ENCODE results near the gene LCLAT1. TPM values are rescaled to one million over a fixed set of nuclear protein-coding genes. Genes with fewer than 3 reads are reported as not detected.

LCLAT1 gene
- total RNA-seq, 1 experiment from 2014 or later = 36.0 TPM

- Histone ChIP-seq H3K27me3 (ENCODE audit: control insufficient read depth, insufficient read depth, low read length) (no peaks in the 10 kb centered on the region), H3K4me1 (ENCODE audit: control insufficient read depth, insufficient read depth, low read length) (no peaks in the 10 kb centered on the region), H3K9me3 (ENCODE audit: control insufficient read depth, insufficient read depth, low read depth, low read length) (no peaks in the 10 kb centered on the region), H3K4me3 (ENCODE audit: low read depth in 2 of 2, low read length in 2 of 2) (no peak overlapping the region), H3K36me3 (ENCODE audit: control insufficient read depth, insufficient read depth, low read length) (no peaks in the 10 kb centered on the region), H3K27ac (ENCODE audit: low read length) (no peak overlapping the region)
- no TSS peak for BruUV-seq (replicated peaks)
- ChIA-PET CTCF (no interaction called here), POLR2A (interaction anchor here (0.6 kb wide), 2 partner anchors 114 to 152 kb away, joined by 3 to 5 read pairs; no protein-coding TSS in a partner anchor)
- intact Hi-C loops (cut with micrococcal nuclease; ENCODE audit: unreplicated experiment) = no loop called here
- in situ Hi-C loops (cut with HindIII; ENCODE audit: low pct_unique_long_range_greater_than_20kb, low sequenced_read_pairs) = no loop called here
- no peak for TF ChIP-seq SIN3A (IDR thresholded peaks at IDR 0.05; ENCODE audit: borderline replicate concordance, insufficient read depth, low read depth, low read length)
- TF ChIP-seq TCF7L2 (IDR thresholded peaks at IDR 0.05; ENCODE audit: low read depth, low read length) = no peak
- TF ChIP-seq, protein P1, sequence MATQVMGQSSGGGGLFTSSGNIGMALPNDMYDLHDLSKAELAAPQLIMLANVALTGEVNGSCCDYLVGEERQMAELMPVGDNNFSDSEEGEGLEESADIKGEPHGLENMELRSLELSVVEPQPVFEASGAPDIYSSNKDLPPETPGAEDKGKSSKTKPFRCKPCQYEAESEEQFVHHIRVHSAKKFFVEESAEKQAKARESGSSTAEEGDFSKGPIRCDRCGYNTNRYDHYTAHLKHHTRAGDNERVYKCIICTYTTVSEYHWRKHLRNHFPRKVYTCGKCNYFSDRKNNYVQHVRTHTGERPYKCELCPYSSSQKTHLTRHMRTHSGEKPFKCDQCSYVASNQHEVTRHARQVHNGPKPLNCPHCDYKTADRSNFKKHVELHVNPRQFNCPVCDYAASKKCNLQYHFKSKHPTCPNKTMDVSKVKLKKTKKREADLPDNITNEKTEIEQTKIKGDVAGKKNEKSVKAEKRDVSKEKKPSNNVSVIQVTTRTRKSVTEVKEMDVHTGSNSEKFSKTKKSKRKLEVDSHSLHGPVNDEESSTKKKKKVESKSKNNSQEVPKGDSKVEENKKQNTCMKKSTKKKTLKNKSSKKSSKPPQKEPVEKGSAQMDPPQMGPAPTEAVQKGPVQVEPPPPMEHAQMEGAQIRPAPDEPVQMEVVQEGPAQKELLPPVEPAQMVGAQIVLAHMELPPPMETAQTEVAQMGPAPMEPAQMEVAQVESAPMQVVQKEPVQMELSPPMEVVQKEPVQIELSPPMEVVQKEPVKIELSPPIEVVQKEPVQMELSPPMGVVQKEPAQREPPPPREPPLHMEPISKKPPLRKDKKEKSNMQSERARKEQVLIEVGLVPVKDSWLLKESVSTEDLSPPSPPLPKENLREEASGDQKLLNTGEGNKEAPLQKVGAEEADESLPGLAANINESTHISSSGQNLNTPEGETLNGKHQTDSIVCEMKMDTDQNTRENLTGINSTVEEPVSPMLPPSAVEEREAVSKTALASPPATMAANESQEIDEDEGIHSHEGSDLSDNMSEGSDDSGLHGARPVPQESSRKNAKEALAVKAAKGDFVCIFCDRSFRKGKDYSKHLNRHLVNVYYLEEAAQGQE (IDR thresholded peaks at IDR 0.05; ENCODE audit: insufficient read depth in 1 of 2, low read depth in 2 of 2, low read length in 1 of 2) = no peak
- TF ChIP-seq, protein P2, sequence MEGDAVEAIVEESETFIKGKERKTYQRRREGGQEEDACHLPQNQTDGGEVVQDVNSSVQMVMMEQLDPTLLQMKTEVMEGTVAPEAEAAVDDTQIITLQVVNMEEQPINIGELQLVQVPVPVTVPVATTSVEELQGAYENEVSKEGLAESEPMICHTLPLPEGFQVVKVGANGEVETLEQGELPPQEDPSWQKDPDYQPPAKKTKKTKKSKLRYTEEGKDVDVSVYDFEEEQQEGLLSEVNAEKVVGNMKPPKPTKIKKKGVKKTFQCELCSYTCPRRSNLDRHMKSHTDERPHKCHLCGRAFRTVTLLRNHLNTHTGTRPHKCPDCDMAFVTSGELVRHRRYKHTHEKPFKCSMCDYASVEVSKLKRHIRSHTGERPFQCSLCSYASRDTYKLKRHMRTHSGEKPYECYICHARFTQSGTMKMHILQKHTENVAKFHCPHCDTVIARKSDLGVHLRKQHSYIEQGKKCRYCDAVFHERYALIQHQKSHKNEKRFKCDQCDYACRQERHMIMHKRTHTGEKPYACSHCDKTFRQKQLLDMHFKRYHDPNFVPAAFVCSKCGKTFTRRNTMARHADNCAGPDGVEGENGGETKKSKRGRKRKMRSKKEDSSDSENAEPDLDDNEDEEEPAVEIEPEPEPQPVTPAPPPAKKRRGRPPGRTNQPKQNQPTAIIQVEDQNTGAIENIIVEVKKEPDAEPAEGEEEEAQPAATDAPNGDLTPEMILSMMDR (IDR thresholded peaks at IDR 0.05) = no peak
- TF ChIP-seq POLR2AphosphoS5 (IDR thresholded peaks at IDR 0.05; ENCODE audit: low read depth, low read length) = no peak
- DNase-seq (ENCODE audit: low read depth, low spot score) (no peak), ATAC-seq (no peak)
These were observed 12.1 kb downstream of the LCLAT1 start for GRCh38 chr2:30459140-30459539.

DNA sequence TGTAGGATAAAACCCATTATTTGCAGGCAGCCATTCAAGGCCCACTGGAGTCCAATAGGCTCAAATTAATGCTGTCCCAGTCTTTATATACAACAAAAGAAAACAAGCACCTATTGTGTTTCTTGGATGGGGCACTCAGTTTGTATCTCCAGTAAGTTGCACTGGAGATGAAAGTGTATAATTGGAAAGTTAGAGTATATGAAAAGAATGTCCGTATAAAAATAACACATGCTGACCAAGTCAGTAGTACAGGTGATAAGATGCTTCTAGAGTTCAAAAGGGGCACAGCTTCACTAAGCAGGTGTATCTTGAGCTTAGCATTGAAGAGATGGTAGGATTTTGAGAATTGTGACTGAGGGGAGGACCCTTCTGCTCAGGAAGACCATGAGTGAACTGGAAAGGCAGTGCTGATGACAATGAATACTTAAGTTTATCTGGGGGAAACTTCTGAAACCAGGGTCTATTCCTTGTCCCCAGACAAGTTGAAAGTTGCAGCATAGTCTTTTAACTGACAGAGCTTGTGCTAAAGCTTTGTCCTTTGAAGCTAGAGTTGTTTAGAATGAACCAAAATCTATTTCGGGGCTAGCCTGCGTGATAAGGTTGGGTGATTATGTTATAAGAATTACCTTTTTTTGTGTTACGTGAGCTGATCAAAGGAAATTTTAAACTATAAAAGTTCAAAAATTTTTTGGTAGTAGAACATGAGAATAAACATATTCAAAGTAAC is 15.2 kb downstream of the LCLAT1 start:
- no peaks in the 10 kb centered on the region; the same call in 1 of the 2 replicates for H3K36me3 ChIP-seq (ENCODE audit: control insufficient read depth, insufficient read depth, low read length)
- POLR2A ChIA-PET = interaction anchor here (0.5 kb wide), 1 partner anchor 87 kb away, joined by 5 read pairs; no protein-coding TSS in a partner anchor
- TF ChIP-seq SIN3A (IDR thresholded peaks at IDR 0.05; ENCODE audit: borderline replicate concordance, insufficient read depth, low read depth, low read length) (no peak), POLR2AphosphoS5 (IDR thresholded peaks at IDR 0.05; ENCODE audit: low read depth, low read length) (no peak), TCF7L2 (IDR thresholded peaks at IDR 0.05; ENCODE audit: low read depth, low read length) (no peak)
- TF ChIP-seq, protein P1 (IDR thresholded peaks at IDR 0.05; ENCODE audit: insufficient read depth in 1 of 2, low read depth in 2 of 2, low read length in 1 of 2) = no peak
- TF ChIP-seq, protein P2 (IDR thresholded peaks at IDR 0.05) = no peak
- no peaks in the 10 kb centered on the region for H3K27me3 ChIP-seq (ENCODE audit: control insufficient read depth, insufficient read depth, low read length)
- intact Hi-C loops (cut with micrococcal nuclease; ENCODE audit: unreplicated experiment) = no loop called here
- DNase-seq (ENCODE audit: low read depth, low spot score) = no peak
- CTCF ChIA-PET = no interaction called here
- no TSS peak for BruUV-seq (replicated peaks)
- H3K4me1 ChIP-seq (ENCODE audit: control insufficient read depth, insufficient read depth, low read length) = peaks cover 10% of the 10 kb centered on the region; the same call in 1 of the 2 replicates
- no peak overlapping the region for H3K27ac ChIP-seq (ENCODE audit: low read length)
- in situ Hi-C loops (cut with HindIII; ENCODE audit: low pct_unique_long_range_greater_than_20kb, low sequenced_read_pairs) = no loop called here
- no peaks in the 10 kb centered on the region for H3K9me3 ChIP-seq (ENCODE audit: control insufficient read depth, insufficient read depth, low read depth, low read length)
- no peak for ATAC-seq
- H3K4me3 ChIP-seq (ENCODE audit: low read depth in 2 of 2, low read length in 2 of 2) = no peak overlapping the region
